Gastrocnemius medialis (tissue), 4 donors: ENCODE results near the gene FKBP1A.

Source experiments
- CTCF ChIP-seq, 5 experiments: fragments of 450-650 bp in 3 of 5; fragments of 200-600 bp in 2 of 5; sonication (generic) in 2 of 5; IDR thresholded peaks in 4 of 5; conservative IDR thresholded peaks in 1 of 5; 1 replicate in 4 of 5; 2 replicates in 1 of 5; pipeline ENCODE4 v1.5.1; 2016 to 2019; ENCODE audit warnings: antibody characterized with exemption in 5 of 5, mild to moderate bottlenecking in 3 of 5, moderate library complexity in 3 of 5
- POLR2A ChIP-seq, 2 donors: fragments of 450-650 bp; IDR thresholded peaks; one replicate each; pipeline ENCODE4 v1.6.1; 2017; ENCODE audit warnings: antibody characterized with exemption in 2 of 2, mild to moderate bottlenecking in 2 of 2, moderate library complexity in 2 of 2

- no peak for TF ChIP-seq POLR2A (IDR thresholded peaks at IDR 0.05)
- no peak for TF ChIP-seq CTCF (IDR thresholded peaks at IDR 0.05 in 4 of 5, conservative IDR thresholded peaks at IDR 0.05 in 1 of 5)
Observed at GRCh38 chr20:1431158-1431557, 38.3 kb upstream of the FKBP1A start.
